AG04450 (cell line): ENCODE measurements around the gene ERCC1. TPM values are rescaled to one million over a fixed set of nuclear protein-coding genes. Genes with fewer than 3 reads are reported as not detected.
A peak's percentile ranks its signal among the peaks of the same experiment; 100 is the strongest.

ENCODE experiments used
- CTCF ChIA-PET: fragments of 300-600, 350-600 bp; formaldehyde crosslinking; extraction: SDS; loops from one replicate; lab custom pipeline; 2022; ENCODE audit warnings: antibody characterized with exemption, inconsistent platforms; lab: Charles Lee
- POLR2A ChIA-PET: fragments of 350-600 bp; formaldehyde crosslinking; extraction: SDS; loops from one replicate; lab custom pipeline; 2021; ENCODE audit warnings: antibody characterized with exemption, inconsistent platforms; lab: Yijun Ruan, JAX
- DNase-seq: peaks from one replicate; pipeline ENCODE4 v3.0.0-alpha.2; 2011; ENCODE audit warnings: low read depth, low spot score
- H3K27ac ChIP-seq: one replicate; pipeline ENCODE4 v1.5.1; 2012; ENCODE audit warnings: low read depth, low read length, control low read depth
- H3K27me3 ChIP-seq: one replicate; pipeline ENCODE4 v1.6.0; 2012; ENCODE audit warnings: low read length; ENCODE audit not compliant: control insufficient read depth, insufficient read depth
- H3K4me3 ChIP-seq: 2 replicates; pipeline ENCODE4 v1.5.1; 2011; ENCODE audit warnings: mild to moderate bottlenecking, low read depth, low read length, control low read depth
- H3K9me3 ChIP-seq: 2 replicates; pipeline ENCODE4 v1.5.1; 2012; ENCODE audit warnings: low read length; ENCODE audit not compliant: control insufficient read depth, insufficient read depth
- CTCF ChIP-seq: IDR thresholded peaks from 2 replicates; pipeline ENCODE4 v1.5.1; 2011; ENCODE audit warnings: low read depth, low read length, control low read depth, inconsistent platforms
- polyA minus RNA-seq: library from RNA; depleted of rRNA, polyadenylated mRNA; stranded (reverse); fragments of >200 nt; gene quantifications from 2 replicates; pipeline ENCODE4 v1.2.3, GENCODE V29; 2011; rRNA and poly(A)+ RNA removed
- polyA plus RNA-seq: library from polyadenylated mRNA; depleted of rRNA; stranded (reverse); fragments of >200 nt; gene quantifications from 2 replicates; pipeline ENCODE4 v1.2.3, GENCODE V29; 2011; rRNA removed

Gene ERCC1
- polyA plus RNA-seq, result 75.8 and 113 TPM in 2 replicates
- polyA minus RNA-seq, result 85.5 and 126 TPM in 2 replicates

- CTCF ChIA-PET, result interaction anchor here (1.7 to 3.3 kb wide), 3 partner anchors 15 to 62 kb away, joined by 8 to 17 read pairs (median 9); no protein-coding TSS in a partner anchor
- POLR2A ChIA-PET, result interaction anchor here (1.0 to 1.9 kb wide), 3 partner anchors 10 to 55 kb away, joined by 3 to 9 read pairs (median 6); no protein-coding TSS in a partner anchor
Observed at GRCh38 chr19:45423589-45424190, at the start of gene ERCC1. Gene ERCC1 (minus strand): TSS chr19:45423917. CDS start chr19:45423374, 543 bp downstream.

GRCh38 chr19:45473367-45473681, 49.6 kb upstream of the ERCC1 start:
- Histone ChIP-seq H3K27me3 (no peaks in the 10 kb centered on the region), H3K9me3 (no peaks in the 10 kb centered on the region; the same call in 1 of the 2 replicates), H3K4me3 (no peak overlapping the region), H3K27ac (no peak overlapping the region)
- ChIA-PET POLR2A (interaction anchor here (0.6 kb wide), 1 partner anchor 838 kb away, joined by 5 read pairs; no protein-coding TSS in a partner anchor), CTCF (interaction anchor here (1.6 to 2.7 kb wide), 2 partner anchors 12 to 34 kb away, joined by 8 to 12 read pairs; no protein-coding TSS in a partner anchor)
- no peak for DNase-seq
- TF ChIP-seq CTCF, result no peak

More at GRCh38 chr19:45423589-45424190, at the start of gene ERCC1:
- Histone ChIP-seq H3K27ac (peak within 1 kb of the TSS; percentile 99), H3K4me3 (peak within 1 kb of the TSS; percentile 85), H3K27me3 (no peaks in the 10 kb centered on the region), H3K9me3 (no peaks in the 10 kb centered on the region; the same call in 1 of the 2 replicates)
- no peak for TF ChIP-seq CTCF
- peak; percentile 81 for DNase-seq

DNA sequence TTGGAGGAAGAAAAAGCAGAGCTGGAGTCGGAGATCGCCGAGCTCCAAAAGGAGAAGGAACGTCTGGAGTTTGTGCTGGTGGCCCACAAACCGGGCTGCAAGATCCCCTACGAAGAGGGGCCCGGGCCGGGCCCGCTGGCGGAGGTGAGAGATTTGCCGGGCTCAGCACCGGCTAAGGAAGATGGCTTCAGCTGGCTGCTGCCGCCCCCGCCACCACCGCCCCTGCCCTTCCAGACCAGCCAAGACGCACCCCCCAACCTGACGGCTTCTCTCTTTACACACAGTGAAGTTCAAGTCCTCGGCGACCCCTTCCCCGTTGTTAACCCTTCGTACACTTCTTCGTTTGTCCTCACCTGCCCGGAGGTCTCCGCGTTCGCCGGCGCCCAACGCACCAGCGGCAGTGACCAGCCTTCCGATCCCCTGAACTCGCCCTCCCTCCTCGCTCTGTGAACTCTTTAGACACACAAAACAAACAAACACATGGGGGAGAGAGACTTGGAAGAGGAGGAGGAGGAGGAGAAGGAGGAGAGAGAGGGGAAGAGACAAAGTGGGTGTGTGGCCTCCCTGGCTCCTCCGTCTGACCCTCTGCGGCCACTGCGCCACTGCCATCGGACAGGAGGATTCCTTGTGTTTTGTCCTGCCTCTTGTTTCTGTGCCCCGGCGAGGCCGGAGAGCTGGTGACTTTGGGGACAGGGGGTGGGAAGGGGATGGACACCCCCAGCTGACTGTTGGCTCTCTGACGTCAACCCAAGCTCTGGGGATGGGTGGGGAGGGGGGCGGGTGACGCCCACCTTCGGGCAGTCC, 49.0 kb upstream of the ERCC1 start:
- Histone ChIP-seq H3K27ac (no peak overlapping the region), H3K9me3 (no peaks in the 10 kb centered on the region; the same call in 1 of the 2 replicates), H3K27me3 (no peaks in the 10 kb centered on the region), H3K4me3 (peak overlapping the region; percentile 44)
- no peak for TF ChIP-seq CTCF
- POLR2A ChIA-PET, result interaction anchor here (0.6 kb wide), 2 partner anchors 96 to 837 kb away, joined by 5 to 7 read pairs; no protein-coding TSS in a partner anchor
- CTCF ChIA-PET, result interaction anchor here (1.6 to 2.7 kb wide), 3 partner anchors 13 to 45 kb away, joined by 3 to 12 read pairs (median 8); no protein-coding TSS in a partner anchor
- DNase-seq, result no peak

DNA sequence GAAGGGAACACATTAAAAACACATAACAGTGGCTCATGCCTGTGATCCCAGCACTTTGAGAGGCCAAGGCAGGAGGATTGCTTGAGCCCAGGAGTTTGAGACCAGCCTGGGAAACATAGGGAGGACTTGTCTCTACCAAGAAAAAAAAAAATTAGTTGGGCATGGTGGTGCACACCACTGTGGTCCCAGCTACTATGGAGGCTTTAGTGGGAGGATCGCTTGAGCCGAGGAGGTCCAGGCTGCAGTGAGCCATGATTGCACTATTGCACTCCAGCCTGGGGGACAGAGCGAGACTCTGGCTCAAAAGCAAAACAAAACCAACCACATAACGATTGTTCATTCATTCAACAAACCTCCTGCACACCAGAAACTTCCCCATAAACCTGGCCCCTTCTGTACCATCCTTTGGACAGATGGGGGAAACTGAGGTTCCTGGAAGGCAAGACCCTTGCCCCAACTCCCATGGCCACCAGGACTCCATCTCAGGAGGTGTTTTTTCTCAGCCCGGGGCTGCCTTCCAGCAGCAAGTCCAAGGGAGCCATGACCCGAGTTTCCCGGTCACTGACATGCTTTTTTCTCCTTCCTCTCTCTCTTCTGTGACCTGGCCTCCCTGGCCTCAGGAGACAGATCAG, 48.3 kb upstream of the ERCC1 start:
- no peaks in the 10 kb centered on the region for H3K27me3 ChIP-seq
- H3K27ac ChIP-seq, result no peak overlapping the region
- H3K4me3 ChIP-seq, result peak overlapping the region; percentile 44; the same call in 1 of the 2 replicates
- CTCF ChIA-PET, result interaction anchor here (1.6 to 2.7 kb wide), 3 partner anchors 13 to 44 kb away, joined by 3 to 12 read pairs (median 8); no protein-coding TSS in a partner anchor
- TF ChIP-seq CTCF, result no peak
- POLR2A ChIA-PET, result interaction anchor here (0.6 kb wide), 1 partner anchor 96 kb away, joined by 7 read pairs; no protein-coding TSS in a partner anchor
- no peak for DNase-seq
- H3K9me3 ChIP-seq, result no peaks in the 10 kb centered on the region; the same call in 1 of the 2 replicates
